Measurements from ENCODE around the gene GAB3. TPM values are rescaled to one million over a fixed set of nuclear protein-coding genes. Genes with fewer than 3 reads are reported as not detected.

Gene GAB3
- total and polyA plus RNA-seq, 9 of the 15 experiments (the other 6 are each of a cell fraction or from before 2014, with no cell fraction given) = 16.1 to 31.4 (median 20.2) TPM

GRCh38 chrX:154762537-154763296 lies 11.8 kb upstream of the GAB3 start, which contains the start of gene DKC1 (continued):
- TF ChIP-seq YY1 (IDR thresholded peaks at IDR 0.05; ENCODE audit: borderline replicate concordance in 1 of 3, control insufficient read depth in 1 of 3, extremely low read depth in 1 of 3, insufficient read depth in 3 of 3, insufficient read length in 1 of 3, insufficient replicate concordance in 2 of 3, low read depth in 1 of 3, low read length in 2 of 3) = peak; percentile 61 to 93 (median 86)
- TF ChIP-seq JUN (IDR thresholded peaks at IDR 0.05; ENCODE audit: borderline replicate concordance, low read depth, low read length) = peak; percentile 17; the same call in 1 of the 2 replicates
- no peak for TF ChIP-seq JUN (CRISPR knock-in tag; IDR thresholded peaks at IDR 0.05; ENCODE audit: borderline replicate concordance)
- TF ChIP-seq CCAR2 (IDR thresholded peaks at IDR 0.05; ENCODE audit: low read depth, low read length) = no peak
- TF ChIP-seq, protein P1, sequence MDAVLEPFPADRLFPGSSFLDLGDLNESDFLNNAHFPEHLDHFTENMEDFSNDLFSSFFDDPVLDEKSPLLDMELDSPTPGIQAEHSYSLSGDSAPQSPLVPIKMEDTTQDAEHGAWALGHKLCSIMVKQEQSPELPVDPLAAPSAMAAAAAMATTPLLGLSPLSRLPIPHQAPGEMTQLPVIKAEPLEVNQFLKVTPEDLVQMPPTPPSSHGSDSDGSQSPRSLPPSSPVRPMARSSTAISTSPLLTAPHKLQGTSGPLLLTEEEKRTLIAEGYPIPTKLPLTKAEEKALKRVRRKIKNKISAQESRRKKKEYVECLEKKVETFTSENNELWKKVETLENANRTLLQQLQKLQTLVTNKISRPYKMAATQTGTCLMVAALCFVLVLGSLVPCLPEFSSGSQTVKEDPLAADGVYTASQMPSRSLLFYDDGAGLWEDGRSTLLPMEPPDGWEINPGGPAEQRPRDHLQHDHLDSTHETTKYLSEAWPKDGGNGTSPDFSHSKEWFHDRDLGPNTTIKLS (IDR thresholded peaks at IDR 0.05; ENCODE audit: borderline replicate concordance, low read depth) = peak; percentile 58; the same call in 1 of the 2 replicates
- no peak for TF ChIP-seq ERF (CRISPR knock-in tag; IDR thresholded peaks at IDR 0.05)
- 0 out of 2 replicates have a peak, but pooled peaks have one; percentile 1 for TF ChIP-seq ETV5 (CRISPR knock-in tag; IDR thresholded peaks at IDR 0.05; ENCODE audit: low read depth)
- no peak; the same call in 1 of the 2 replicates for TF ChIP-seq HLTF (IDR thresholded peaks at IDR 0.05)
- TF ChIP-seq FOXK2 (conservative IDR thresholded peaks at IDR 0.05 in 1 of 2, IDR thresholded peaks at IDR 0.05 in 1 of 2; ENCODE audit: low read depth in 2 of 2) = peak; percentile 62 to 84; a peak in 2 of 4 replicates
- TF ChIP-seq ZNF444 (CRISPR knock-in tag; IDR thresholded peaks at IDR 0.05) = no peak
- peak; percentile 91 for TF ChIP-seq MEIS2 (IDR thresholded peaks at IDR 0.05; ENCODE audit: partially characterized antibody)
- TF ChIP-seq NCOA2 (IDR thresholded peaks at IDR 0.05; ENCODE audit: partially characterized antibody in 2 of 2) = no peak
- no peak for TF ChIP-seq CTCF (IDR thresholded peaks at IDR 0.05 in 2 of 3, conservative IDR thresholded peaks at IDR 0.05 in 1 of 3; ENCODE audit: insufficient read depth in 2 of 3, low read depth in 1 of 3, low read length in 3 of 3)
- TF ChIP-seq THAP12 (CRISPR knock-in tag; IDR thresholded peaks at IDR 0.05) = no peak
- TF ChIP-seq SIRT6 (IDR thresholded peaks at IDR 0.05; ENCODE audit: low read depth, low read length) = no peak
- no peak for TF ChIP-seq HEY1 (CRISPR knock-in tag; IDR thresholded peaks at IDR 0.05; ENCODE audit: borderline replicate concordance)
- no peak for TF ChIP-seq BCOR (IDR thresholded peaks at IDR 0.05)
- TF ChIP-seq DMBX1 (CRISPR knock-in tag; IDR thresholded peaks at IDR 0.05; ENCODE audit: borderline replicate concordance) = no peak; the same call in 1 of the 2 replicates
- TF ChIP-seq TEAD2 (tag; IDR thresholded peaks at IDR 0.05) = no peak
- no peak for TF ChIP-seq CBX2 (IDR thresholded peaks at IDR 0.05; ENCODE audit: insufficient read depth, low read length, poor library complexity, severe bottlenecking)
- TF ChIP-seq ZNF212 (CRISPR knock-in tag; IDR thresholded peaks at IDR 0.05) = no peak
- TF ChIP-seq TAL1 (IDR thresholded peaks at IDR 0.05) = no peak

All from K562 (cell line).